ENCODE results near the gene NCKIPSD. TPM values are rescaled to one million over a fixed set of nuclear protein-coding genes. Genes with fewer than 3 reads are reported as not detected.

The NCKIPSD gene
- total RNA-seq, 2 experiments from 2014 or later: 27.3 to 28.7 TPM

DNA sequence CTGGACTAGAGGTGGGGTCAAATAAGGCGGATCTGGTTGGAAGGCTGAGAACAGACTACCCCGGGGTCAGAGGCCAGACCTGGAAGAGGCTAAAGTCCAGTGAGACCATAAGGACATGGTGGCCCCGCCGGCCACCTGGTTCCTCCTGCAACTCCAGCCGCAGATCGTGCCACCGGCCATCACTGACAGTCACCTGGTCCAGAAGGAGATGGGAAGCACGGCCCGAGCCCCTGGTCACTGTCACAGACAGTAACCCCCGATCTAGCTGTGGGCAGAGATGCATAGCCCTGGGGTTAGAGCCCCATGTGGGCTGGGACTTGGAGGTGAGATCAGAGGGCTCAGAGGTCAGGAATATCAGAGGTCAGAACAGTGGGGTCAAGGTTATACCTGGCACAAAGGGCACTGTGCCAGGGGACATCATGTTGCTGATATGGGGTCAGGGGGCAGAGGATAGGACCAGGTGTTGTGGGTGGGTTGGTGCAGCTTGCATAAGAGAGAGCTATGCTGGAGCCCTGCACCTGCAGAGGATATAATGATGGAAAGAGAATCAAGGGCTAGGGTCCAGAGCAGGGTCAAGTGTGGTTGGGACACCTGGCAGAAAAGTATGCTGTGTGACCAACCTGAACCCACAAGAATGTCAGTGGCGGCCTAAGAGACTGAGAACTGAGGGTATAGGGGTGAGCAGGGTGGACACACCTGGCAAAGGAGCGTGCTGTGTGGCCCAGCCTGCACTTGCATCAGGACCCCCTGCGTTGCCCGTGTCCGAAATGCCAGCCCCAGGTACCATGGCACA is 32.6 kb downstream of the NCKIPSD start:
- DNase-seq: no peak
- intact Hi-C loops (cut with micrococcal nuclease): no loop called here
- Mint-ChIP-seq H3K4me3 (no peak overlapping the region), H3K27me3 (ENCODE audit: low read depth) (no peaks in the 10 kb centered on the region), H3K27ac (no peak overlapping the region), H3K36me3 (ENCODE audit: low read depth) (no peaks in the 10 kb centered on the region), H3K4me1 (ENCODE audit: low read depth) (peaks cover 16% of the 10 kb centered on the region), H3K9me3 (no peaks in the 10 kb centered on the region)
- CTCF ChIA-PET: interaction anchor here (1.7 kb wide), 1 partner anchor 252 kb away, joined by 3 read pairs; no protein-coding TSS in a partner anchor

GRCh38 chr3:48651771-48652170 is 33.9 kb downstream of the NCKIPSD start:
- no peak overlapping the region for H3K27ac Mint-ChIP-seq
- intact Hi-C loops (cut with micrococcal nuclease): no loop called here

GRCh38 chr3:48650723-48651122 is 35.0 kb downstream of the NCKIPSD start:
- CTCF ChIA-PET: interaction anchor here (0.8 kb wide), 1 partner anchor 97 kb away, joined by 4 read pairs; no protein-coding TSS in a partner anchor
- Mint-ChIP-seq H3K27me3 (ENCODE audit: low read depth) (no peaks in the 10 kb centered on the region), H3K36me3 (ENCODE audit: low read depth) (peaks cover 2% of the 10 kb centered on the region), H3K9me3 (no peaks in the 10 kb centered on the region), H3K4me1 (ENCODE audit: low read depth) (peaks cover 7% of the 10 kb centered on the region), H3K27ac (no peak overlapping the region), H3K4me3 (no peak overlapping the region)
- DNase-seq: no peak
- intact Hi-C loops (cut with micrococcal nuclease): no loop called here

More at GRCh38 chr3:48651771-48652170, 33.9 kb downstream of the NCKIPSD start:
- CTCF ChIA-PET: interaction anchor here (0.6 to 1.7 kb wide), 2 partner anchors 28 to 251 kb away, joined by 3 to 5 read pairs; no protein-coding TSS in a partner anchor
- no peak overlapping the region for H3K4me3 Mint-ChIP-seq
- peaks cover 10% of the 10 kb centered on the region for H3K4me1 Mint-ChIP-seq (ENCODE audit: low read depth)
- peaks cover 1% of the 10 kb centered on the region for H3K36me3 Mint-ChIP-seq (ENCODE audit: low read depth)
- H3K9me3 Mint-ChIP-seq: no peaks in the 10 kb centered on the region
- no peak for DNase-seq
- no peaks in the 10 kb centered on the region for H3K27me3 Mint-ChIP-seq (ENCODE audit: low read depth)

DNA sequence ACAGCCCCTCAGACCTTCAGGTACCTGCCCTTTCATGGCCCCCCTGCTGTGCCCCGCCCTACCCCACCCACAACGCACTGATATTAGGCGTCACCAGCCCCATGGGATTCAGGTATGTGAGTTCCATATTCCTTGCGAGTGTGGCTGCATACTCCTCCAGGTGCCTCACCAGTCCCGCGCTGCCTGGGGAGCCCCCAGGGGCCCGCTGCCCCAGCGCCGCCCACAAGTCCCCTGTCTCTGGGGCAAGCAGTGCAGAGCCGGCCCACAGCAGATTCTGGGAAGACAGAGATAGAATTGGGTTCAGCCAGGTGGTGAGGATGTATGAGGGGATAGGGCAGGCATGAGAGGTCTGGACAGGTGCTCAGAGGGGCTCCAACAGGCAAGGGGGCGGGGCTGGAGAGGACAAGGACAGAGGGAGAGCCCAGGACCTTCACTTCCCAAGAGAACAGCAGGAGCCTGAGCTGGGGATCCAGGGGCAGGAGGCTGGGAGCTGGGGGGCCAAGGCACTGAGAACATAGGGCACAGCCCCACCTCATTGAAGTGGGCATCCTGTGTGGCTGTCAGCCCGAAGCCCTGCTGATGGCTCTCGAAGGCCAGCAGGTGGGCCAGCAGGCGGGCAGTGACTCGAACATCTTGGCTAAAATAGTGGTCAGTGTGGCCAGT is 37.4 kb downstream of the NCKIPSD start:
- DNase-seq: no peak
- Mint-ChIP-seq H3K4me3 (no peak overlapping the region), H3K4me1 (ENCODE audit: low read depth) (peaks cover 2% of the 10 kb centered on the region), H3K27me3 (ENCODE audit: low read depth) (no peaks in the 10 kb centered on the region), H3K27ac (no peak overlapping the region), H3K36me3 (ENCODE audit: low read depth) (peaks cover 2% of the 10 kb centered on the region), H3K9me3 (no peaks in the 10 kb centered on the region)
- CTCF ChIA-PET: interaction anchor here (0.7 kb wide), 1 partner anchor 12 kb away, joined by 5 read pairs; no protein-coding TSS in a partner anchor
- intact Hi-C loops (cut with micrococcal nuclease): no loop called here

DNA sequence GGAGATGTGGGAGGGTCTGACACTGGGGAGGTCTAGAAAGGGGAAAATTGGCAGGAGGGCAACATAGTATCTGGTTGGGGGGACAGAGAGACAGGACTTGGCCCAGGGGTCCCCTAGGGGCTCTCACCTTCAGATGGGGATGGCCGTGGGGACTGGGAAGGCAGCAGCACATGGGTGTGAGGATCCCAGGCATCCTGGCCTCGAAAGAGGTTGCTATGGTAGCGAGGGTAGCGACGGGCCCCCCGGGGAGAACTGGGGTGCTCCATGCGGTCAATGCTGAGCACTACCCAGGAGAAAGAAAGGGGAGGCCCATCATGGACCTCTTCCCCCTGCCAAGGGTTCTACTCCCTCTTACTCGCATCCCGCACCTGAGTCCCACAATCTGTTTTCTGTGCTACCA is 38.0 kb downstream of the NCKIPSD start:
- H3K4me3 Mint-ChIP-seq: no peak overlapping the region
- peaks cover 2% of the 10 kb centered on the region for H3K36me3 Mint-ChIP-seq (ENCODE audit: low read depth)
- no peaks in the 10 kb centered on the region for H3K27me3 Mint-ChIP-seq (ENCODE audit: low read depth)
- intact Hi-C loops (cut with micrococcal nuclease): no loop called here
- no peak for DNase-seq
- CTCF ChIA-PET: no interaction called here
- H3K9me3 Mint-ChIP-seq: no peaks in the 10 kb centered on the region
- no peak overlapping the region for H3K27ac Mint-ChIP-seq
- peaks cover 2% of the 10 kb centered on the region for H3K4me1 Mint-ChIP-seq (ENCODE audit: low read depth)

DNA sequence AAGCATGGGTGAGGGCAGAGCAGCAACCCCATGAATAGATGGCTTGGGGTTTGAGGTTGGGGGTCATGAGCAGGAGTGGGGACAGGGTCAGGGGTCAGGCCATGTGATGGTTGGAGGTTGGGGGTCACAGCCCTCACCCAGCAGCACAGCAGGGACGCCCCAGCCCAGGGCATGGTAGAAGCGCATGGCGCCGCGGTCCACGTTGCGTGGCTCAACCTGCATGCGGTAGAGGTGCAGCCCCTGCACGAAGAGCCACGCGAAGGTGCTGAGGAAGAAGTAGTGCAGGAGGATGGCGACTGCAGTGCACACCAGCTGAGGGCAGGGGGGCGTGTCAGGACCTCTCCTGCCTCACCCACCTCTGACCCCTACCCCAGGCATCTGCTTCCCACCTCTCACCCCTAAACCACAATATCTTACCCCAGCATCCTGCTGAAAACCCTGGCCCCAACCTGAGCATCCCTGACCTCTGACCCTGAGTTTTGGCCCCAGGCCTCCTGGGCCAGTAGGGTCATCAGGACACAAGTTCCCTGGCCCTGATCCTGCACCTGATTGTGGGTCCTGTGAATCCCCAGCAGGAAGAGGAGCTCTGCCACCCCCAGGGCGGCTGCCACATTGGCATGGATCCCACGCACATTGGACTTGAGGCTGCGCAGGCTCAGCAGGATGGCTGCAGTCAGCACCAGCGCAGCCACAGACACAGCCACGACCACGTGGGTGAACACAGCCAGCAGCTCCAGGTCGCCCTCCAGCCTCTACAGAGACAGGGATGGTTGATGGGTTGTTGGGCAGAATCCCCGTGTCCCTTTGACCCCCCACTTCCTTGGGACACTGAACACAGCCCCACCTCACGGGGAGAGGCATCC is 40.6 kb downstream of the NCKIPSD start:
- Mint-ChIP-seq H3K9me3 (no peaks in the 10 kb centered on the region), H3K27me3 (ENCODE audit: low read depth) (no peaks in the 10 kb centered on the region), H3K27ac (no peak overlapping the region), H3K4me1 (ENCODE audit: low read depth) (peaks cover 2% of the 10 kb centered on the region), H3K36me3 (ENCODE audit: low read depth) (peaks cover 2% of the 10 kb centered on the region), H3K4me3 (no peak overlapping the region)
- CTCF ChIA-PET: no interaction called here
- no peak for DNase-seq
- intact Hi-C loops (cut with micrococcal nuclease): no loop called here

DNA sequence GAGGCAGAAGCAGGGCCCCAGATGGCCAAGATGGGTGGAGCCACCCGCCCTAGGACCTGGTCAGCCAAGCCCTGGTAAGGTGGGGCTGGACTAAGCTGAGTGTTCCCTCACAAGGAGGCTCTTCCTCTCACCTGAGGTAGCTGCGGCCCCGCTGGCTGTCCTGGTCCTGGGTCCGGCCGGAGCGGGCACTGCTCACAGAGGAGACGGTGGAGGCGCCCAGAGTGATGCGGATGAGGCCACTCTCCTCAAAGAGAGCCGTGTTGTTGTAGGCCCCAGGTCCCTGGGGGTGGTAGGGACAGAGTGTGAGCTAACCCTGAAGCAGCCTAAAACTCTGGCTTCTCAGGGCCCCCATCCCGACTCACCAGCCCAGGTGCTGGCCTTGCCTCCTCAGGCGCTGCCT is 43.1 kb downstream of the NCKIPSD start:
- Mint-ChIP-seq H3K9me3 (no peaks in the 10 kb centered on the region), H3K27ac (no peak overlapping the region), H3K36me3 (ENCODE audit: low read depth) (peaks cover 6% of the 10 kb centered on the region), H3K4me1 (ENCODE audit: low read depth) (peaks cover 2% of the 10 kb centered on the region), H3K4me3 (no peak overlapping the region), H3K27me3 (ENCODE audit: low read depth) (no peaks in the 10 kb centered on the region)
- DNase-seq: no peak
- intact Hi-C loops (cut with micrococcal nuclease): no loop called here
- CTCF ChIA-PET: no interaction called here

DNA sequence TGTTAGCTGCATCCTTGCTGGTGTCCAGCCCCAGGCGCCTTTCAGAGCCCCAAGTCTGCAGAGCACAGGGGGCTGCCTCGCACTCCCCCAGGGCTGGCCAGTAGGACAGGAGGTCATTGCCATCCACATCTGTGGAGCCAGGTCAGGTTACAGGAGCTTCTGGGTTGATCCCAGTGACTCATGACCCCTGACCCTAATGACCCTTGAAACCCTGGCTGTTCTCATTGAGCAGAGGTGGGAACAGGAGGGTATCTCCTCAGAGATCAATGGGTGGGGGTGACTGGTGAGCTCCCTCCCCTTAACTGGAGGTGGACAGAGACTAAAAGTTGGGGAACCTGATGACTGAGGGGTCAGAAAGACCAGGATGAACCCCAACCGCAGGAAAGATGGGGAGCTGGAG is 44.3 kb downstream of the NCKIPSD start:
- no peak overlapping the region for H3K27ac Mint-ChIP-seq
- H3K27me3 Mint-ChIP-seq (ENCODE audit: low read depth): no peaks in the 10 kb centered on the region
- intact Hi-C loops (cut with micrococcal nuclease): no loop called here
- H3K4me1 Mint-ChIP-seq (ENCODE audit: low read depth): peaks cover 4% of the 10 kb centered on the region
- no peaks in the 10 kb centered on the region for H3K9me3 Mint-ChIP-seq
- DNase-seq: no peak
- CTCF ChIA-PET: interaction anchor here (0.6 kb wide), 1 partner anchor 229 kb away, joined by 3 read pairs; no protein-coding TSS in a partner anchor
- H3K4me3 Mint-ChIP-seq: no peak overlapping the region
- H3K36me3 Mint-ChIP-seq (ENCODE audit: low read depth): peaks cover 3% of the 10 kb centered on the region

GRCh38 chr3:48639944-48640606 is 45.6 kb downstream of the NCKIPSD start:
- no peak overlapping the region for H3K4me3 Mint-ChIP-seq
- H3K27me3 Mint-ChIP-seq (ENCODE audit: low read depth): no peaks in the 10 kb centered on the region
- DNase-seq: no peak
- H3K9me3 Mint-ChIP-seq: no peaks in the 10 kb centered on the region
- H3K27ac Mint-ChIP-seq: no peak overlapping the region
- CTCF ChIA-PET: no interaction called here
- peaks cover 11% of the 10 kb centered on the region for H3K4me1 Mint-ChIP-seq (ENCODE audit: low read depth)
- H3K36me3 Mint-ChIP-seq (ENCODE audit: low read depth): peaks cover 3% of the 10 kb centered on the region
- intact Hi-C loops (cut with micrococcal nuclease): loop anchor here (10.0 kb wide), 1 partner anchor 195 kb away; the partner anchor contains the start of genes ATRIP, CCDC51 and TMA7

GRCh38 chr3:48637305-48637704 is 48.4 kb downstream of the NCKIPSD start:
- Mint-ChIP-seq H3K4me1 (ENCODE audit: low read depth) (peaks cover 18% of the 10 kb centered on the region), H3K27me3 (ENCODE audit: low read depth) (no peaks in the 10 kb centered on the region), H3K36me3 (ENCODE audit: low read depth) (peaks cover 3% of the 10 kb centered on the region), H3K9me3 (no peaks in the 10 kb centered on the region), H3K4me3 (no peak overlapping the region), H3K27ac (no peak overlapping the region)
- intact Hi-C loops (cut with micrococcal nuclease): loop anchor here (10.0 kb wide), 1 partner anchor 193 kb away; the partner anchor contains the start of genes ATRIP, CCDC51 and TMA7
- DNase-seq: no peak
- CTCF ChIA-PET: no interaction called here

GRCh38 chr3:48636149-48636655 is 49.5 kb downstream of the NCKIPSD start:
- no peak overlapping the region for H3K27ac Mint-ChIP-seq
- DNase-seq: no peak
- intact Hi-C loops (cut with micrococcal nuclease): loop anchor here (10.0 kb wide), 1 partner anchor 191 kb away; the partner anchor contains the start of genes ATRIP, CCDC51 and TMA7

More at GRCh38 chr3:48636149-48636655, 49.5 kb downstream of the NCKIPSD start:
- H3K36me3 Mint-ChIP-seq (ENCODE audit: low read depth): peaks cover 3% of the 10 kb centered on the region
- H3K27me3 Mint-ChIP-seq (ENCODE audit: low read depth): no peaks in the 10 kb centered on the region
- CTCF ChIA-PET: interaction anchor here (0.8 to 3.9 kb wide), 12 partner anchors 13 to 292 kb away, joined by 3 to 22 read pairs (median 5); partner anchors contain the start of genes PRKAR2A and UQCRC1
- peak overlapping the region; percentile 89 for H3K4me3 Mint-ChIP-seq
- peaks cover 18% of the 10 kb centered on the region for H3K4me1 Mint-ChIP-seq (ENCODE audit: low read depth)
- no peaks in the 10 kb centered on the region for H3K9me3 Mint-ChIP-seq
